ENCODE results near the gene FKBP8.

The FKBP8 gene

DNA sequence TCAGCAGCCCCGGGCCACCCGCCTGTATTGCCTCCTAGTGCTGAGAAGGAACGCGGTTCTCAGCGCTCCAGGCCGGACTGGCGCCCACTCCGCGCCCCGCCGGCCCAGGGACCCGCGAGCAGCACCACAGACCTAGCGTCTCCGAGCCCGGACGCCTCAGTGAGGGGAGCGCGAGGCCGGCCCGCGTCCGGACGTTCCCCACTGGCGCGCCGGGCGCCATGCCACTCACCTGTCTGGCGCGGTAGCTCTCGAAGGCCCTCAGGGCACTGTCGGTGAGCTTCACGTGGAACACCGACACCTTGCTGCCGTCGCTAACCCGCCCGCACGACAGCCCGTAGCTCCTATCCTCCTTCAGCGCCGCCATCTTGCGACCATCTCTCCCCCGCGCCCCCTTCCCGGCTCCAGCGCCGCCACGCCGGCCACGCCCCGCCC lies 21.7 kb downstream of the FKBP8 start, which contains the start of gene ELL:
ELL (minus strand) TSS at position 379 of the 432 bp plus-strand sequence; CDS start at position 364, 15 bp downstream.
- DNase-seq (ENCODE audit: low read depth): no peak

DNA sequence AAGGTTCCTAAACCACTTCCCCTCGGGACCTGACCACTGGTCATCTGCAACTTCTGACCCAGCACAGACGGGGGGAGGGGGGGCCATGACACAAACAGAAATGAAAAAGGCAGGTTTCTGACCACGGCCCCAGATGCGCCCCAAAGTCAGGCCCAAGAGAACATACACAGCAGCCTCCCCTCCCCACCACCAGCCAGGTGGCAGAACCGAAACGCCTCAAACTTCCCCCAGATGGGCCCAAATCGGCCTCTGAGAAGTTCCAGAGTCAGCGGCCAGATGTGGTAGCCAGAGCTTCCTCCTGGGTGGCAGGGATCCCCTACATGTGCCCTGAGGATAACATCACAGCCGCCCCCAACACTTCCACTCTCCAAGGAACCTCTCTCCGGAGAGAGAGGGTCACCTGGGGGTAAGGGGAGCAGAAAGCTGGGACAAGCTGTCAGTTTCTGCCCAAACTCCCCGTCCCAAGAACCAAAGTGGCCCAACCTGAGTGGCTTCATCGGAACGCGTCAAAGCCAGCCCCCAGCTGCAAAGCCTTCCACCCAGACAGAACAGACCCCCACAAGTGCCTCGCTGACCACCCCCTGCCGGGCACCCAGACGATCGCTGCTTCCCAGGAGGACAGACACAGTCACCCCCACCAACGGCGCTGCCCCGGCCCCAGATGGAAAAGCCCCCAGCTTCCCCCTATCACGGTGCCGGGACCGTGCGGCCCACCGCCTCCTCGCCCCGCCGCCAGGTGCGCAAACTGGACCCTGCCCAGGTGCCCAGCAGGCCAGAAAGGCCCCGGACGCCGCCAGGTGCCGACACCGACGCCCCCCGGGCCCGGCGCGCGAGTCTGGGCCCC lies 22.3 kb downstream of the FKBP8 start:
- DNase-seq (ENCODE audit: low read depth): no peak

- peak; percentile 52 for DNase-seq (ENCODE audit: low read depth)
Measured at GRCh38 chr19:18519962-18520847, 23.2 kb downstream of the FKBP8 start.

DNA sequence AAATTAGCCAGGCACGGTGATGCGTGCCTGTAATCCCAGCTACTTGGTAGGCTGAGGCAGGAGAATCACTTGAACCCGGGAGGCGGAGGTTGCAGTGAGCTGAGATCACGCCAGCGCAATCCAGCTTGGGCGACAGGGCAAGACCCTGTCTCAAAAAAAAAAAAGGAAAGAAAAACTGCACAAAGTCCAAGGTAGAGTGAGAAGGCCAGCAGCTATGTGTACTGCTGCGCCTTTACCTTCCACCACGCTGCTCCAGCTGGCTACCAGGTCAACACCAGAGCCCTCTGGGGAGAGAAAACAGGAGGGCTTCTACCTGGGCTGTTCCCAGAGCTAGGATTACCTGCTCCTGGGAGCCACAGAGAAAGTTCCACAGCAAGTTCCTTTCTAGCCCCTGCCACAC lies 24.7 kb downstream of the FKBP8 start:
- no peak for DNase-seq (ENCODE audit: low read depth)

GRCh38 chr19:18517606-18518005 lies 25.8 kb downstream of the FKBP8 start:
- no peak for DNase-seq (ENCODE audit: low read depth)

DNA sequence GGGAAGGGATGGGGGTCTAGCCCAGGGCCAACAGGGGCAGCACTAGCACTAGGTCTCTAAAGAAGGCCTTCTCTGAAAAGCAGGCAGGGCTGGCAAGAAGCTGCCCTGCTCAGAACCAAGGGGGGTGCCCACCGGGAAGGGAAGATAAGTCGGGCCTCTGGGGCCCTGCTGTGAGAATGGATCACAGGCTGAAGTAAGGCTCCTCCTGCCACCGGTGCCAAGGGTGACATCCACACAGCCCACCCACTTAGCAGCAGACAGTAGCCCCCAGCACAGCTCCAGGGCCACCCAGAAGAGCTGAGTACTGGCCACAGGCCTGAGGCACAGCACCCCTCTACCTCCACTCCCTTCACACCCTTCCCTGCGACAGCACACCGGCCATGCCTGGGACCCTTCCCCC lies 27.4 kb downstream of the FKBP8 start:
- no peak for DNase-seq (ENCODE audit: low read depth)

GRCh38 chr19:18514800-18515682 lies 28.3 kb downstream of the FKBP8 start:
- no peak for DNase-seq (ENCODE audit: low read depth)

DNA sequence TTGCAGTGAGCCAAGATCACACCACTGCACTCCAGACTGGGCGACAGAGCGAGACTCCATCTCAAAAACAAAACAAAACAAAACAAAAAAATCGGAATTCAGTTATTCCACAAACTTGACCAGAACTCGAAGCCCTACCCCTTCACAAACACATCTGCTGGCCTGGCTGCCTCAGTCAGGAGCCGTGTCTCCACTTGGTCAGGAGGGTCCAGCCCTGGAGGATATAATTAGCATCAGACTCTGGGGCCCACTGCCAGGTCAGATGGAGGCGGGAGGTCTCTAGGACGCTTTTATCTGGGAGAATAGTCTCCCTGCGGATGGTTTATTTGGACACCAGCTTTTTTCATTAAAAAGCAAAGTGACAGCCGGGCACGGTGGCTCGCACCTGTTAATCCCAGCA lies 29.5 kb downstream of the FKBP8 start:
- DNase-seq (ENCODE audit: low read depth): no peak

- DNase-seq (ENCODE audit: low read depth): no peak
Measured at GRCh38 chr19:18510216-18510615, 33.2 kb downstream of the FKBP8 start.

- DNase-seq (ENCODE audit: low read depth): no peak
Measured at GRCh38 chr19:18508585-18508984, 34.8 kb downstream of the FKBP8 start.

DNA sequence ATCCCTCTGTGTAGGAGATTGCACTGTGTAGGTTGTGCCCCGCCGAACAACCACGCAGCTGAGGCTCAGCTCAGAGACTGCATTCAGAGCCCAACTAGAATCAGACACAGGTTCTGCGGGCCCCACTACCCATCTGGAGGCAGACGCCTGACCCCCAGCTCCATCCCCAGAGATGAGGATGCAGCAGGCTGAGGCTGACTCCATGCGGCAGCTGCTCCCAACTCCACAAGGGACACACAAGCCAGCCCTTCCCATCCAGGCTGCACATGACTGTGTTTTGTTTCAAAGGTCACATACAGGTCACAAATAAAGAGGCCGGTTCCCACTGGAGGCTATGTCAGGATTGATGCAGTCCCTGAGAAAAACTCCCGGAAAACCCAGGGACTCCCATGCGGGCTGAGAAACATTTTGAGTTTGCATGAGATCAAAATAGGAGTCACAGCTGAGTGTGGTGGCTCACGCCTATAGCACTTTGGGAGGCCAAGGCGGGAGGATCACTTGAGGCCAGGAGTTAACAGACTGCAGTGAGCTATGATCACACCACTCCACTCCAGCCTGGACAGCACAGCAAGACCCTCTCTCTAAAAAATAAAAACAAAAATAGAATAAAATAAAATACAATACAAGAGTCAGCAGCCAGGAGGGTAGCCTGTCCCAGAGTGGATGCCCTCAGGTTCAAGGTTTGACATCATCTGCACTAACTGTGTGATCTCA lies 35.5 kb downstream of the FKBP8 start:
- no peak for DNase-seq (ENCODE audit: low read depth)

DNA sequence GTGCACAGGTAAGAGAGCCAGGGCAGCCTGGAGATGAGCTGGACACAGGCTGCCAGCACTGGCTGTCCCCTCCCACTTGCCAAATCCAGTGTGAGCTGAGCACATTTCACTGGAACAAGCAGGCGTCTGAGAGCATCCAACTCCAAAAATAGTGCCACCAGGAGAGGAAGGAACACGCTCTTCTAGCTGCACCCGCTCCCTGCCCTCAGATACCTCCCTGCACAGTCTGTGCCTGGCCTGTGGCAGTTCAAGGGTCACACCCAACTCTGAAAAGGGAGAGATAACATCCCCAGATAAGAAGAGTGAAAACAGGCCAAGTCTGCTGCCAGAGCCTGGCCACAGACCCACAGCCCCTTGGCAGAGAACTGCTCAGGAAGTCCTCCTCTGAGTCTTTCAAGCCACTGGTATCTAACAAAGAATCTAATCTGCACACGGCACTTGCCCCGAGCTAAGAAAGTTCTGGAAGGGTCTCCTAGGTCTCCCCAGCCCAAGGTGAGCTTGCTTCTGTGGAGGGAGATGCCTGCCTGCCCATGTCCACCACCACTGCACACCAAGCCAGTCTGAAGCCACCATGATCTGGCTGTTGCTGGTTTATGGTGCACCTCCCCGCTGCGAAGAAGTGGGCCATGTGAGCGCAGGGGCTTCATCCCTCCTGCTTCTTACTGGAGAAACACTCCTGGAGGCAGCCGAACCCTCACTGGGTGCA lies 36.2 kb downstream of the FKBP8 start:
- no peak for DNase-seq (ENCODE audit: low read depth)

DNA sequence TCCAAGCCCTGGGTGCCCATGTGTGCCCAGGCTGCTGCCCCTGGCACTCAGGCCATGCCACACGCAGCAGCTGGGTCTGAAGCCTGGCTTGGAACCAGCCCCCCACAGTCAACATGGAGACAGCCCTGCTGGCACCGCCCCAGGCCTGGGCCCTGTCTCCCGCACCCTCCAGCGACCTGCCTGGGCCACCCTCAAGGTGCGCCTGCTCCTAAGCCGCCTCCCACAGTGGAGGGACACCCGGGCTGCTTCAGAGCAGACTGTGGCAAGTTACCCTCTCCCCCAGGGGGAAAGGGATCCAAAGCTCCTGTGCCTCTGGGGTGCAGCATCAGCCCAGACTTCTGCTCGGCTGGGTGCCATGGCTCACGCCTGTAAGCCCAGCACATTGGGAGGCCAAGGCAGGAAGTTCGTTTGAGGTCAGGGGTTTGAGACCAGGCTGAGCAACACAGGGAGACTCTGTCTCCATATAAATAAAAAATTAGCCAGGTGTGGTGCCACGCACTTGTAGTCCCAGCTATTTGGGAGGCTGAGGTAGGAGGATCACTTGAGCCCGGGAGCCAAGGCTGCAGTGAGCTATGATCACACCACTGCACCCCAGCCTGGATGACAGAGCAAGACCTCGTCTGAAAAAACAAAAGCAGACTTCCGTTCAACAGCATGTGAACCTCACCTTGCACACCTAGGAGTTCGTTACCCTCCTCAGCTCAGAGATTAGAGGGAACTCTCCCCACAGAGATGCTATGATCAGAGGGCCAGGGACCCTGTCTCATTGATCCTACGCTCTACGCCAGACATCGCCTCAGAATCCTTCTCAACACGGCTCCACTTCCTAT lies 37.1 kb downstream of the FKBP8 start:
- DNase-seq (ENCODE audit: low read depth): no peak

- no peak for DNase-seq (ENCODE audit: low read depth)
Measured at GRCh38 chr19:18504886-18505610, 38.3 kb downstream of the FKBP8 start.

DNA sequence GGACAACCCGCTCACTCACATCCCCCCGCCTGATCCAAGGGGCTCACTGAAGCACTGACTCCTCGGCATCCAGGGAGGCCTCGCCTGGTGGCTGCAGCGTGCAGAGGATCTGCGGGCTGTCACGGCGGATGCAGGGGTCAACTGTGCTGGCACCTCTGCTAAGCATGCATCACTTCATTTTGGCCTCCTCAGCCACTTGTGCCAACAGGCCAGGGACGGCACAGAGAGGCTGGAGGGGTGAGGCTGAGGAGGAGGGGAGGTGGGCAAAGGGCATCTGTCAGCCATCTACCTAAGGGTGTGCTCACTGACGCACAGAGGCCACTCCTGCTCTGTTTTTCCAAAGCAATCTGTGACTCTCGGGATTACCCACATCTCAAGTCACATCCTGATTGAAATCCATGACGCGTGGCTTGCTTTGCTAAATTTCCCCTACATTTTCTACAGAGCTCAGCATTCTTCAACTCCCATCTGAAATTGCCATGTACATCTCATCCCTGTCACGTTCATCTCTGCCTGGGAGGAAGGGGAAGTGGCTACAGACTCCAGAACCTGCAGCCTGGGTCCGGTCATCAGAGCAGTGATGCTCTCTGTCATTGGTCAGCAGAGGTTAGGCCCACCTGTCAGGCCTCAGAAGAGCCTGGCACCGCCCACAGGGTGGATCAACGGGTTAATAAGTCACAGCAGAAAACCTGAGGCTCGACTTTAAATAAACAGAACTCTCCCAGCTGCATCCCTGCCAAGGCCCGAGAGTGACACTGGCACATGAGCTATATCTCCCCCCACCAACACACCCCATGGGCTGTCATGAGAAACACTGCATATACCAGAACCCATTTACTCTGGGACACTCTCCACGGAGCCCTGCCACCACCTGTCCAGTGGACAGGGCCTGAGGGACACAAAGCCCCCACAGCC lies 39.1 kb downstream of the FKBP8 start:
- DNase-seq (ENCODE audit: low read depth): no peak

DNA sequence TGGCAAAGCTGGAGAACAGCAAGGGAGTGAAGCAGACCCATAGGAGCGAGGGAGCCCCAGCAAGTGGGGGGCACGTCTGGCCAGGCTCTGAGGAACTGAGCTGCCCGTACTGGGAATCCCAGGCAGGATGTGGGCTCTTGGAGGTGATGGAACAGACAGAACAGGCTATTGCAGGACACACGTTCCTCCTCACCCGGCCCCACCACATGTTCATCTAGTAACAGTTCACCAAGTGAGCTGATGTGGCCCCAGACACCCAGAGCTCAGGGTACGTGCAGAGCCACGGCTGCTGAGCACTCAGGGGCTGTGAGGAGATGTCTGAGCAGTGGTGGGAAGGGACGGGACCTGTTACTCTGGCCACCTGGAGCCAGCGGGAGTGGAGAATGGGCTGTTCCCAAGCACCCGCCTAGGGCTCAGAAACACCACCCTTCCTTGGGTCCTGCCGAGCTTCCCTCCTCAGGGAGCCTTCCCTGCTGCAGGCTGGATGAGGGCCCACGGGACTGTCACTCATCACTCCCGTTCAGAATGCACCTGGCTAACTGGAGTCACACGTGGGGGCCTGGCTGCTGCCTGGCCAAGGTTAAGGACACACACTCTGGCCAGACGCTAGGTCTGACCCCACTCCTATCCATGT lies 39.9 kb downstream of the FKBP8 start:
- DNase-seq (ENCODE audit: low read depth): no peak

- DNase-seq (ENCODE audit: low read depth): no peak
Measured at GRCh38 chr19:18502638-18503294, 40.6 kb downstream of the FKBP8 start.
